ENCODE measurements around the gene ARHGDIA. TPM values are rescaled to one million over a fixed set of nuclear protein-coding genes. Genes with fewer than 3 reads are reported as not detected.

The ARHGDIA gene
- total RNA-seq, 1 experiment from 2014 or later = 667 TPM

DNA sequence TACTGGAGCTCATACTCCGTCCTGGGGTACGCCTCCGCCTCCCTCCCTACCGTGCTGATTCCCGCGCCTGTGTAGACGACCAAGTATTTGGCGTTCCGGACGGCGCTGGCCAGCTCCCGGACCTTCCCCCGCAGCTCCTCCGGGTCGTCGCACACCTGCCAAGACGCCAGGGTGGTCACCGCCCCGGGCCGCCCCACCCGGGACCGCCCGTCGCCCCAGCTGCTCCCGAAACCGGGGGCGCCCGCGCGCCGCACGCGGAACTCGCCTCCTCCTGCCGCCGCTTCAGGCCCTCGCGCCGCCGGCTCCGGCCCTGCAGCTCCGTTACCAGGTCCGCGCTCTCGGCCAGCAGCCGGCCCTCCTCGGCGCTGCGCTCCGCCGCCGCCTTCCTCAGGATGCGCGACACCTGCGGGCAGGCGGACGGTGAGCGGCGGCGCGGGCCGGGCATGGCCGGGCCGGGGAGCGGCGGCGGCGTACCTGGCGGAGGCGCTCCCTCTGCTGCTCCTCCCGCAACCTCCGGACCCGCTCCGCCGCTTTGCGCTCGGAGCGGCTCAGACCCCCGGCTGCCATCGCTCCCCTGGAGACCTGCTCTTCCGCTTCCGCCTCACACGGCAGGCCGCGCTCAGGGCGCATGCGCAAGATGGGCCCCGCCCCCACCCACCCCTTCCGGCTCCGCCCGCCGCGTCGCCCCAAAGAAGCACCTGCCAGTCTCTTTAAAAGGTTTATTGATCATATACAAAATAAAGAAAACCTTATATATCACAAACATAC lies 46.6 kb upstream of the ARHGDIA start, which contains the start of gene SIRT7:
Gene SIRT7, minus strand, starts transcription at position 612 of the 768 bp plus-strand sequence. Its CDS starts 45 bp downstream, at position 567.
- ChIA-PET CTCF (no interaction called here), POLR2A (ENCODE audit: low non-redundant PET) (interaction anchor here (0.5 kb wide), 1 partner anchor 63 kb away, joined by 4 read pairs; no protein-coding TSS in a partner anchor)
- intact Hi-C loops (cut with micrococcal nuclease; ENCODE audit: unreplicated experiment) = no loop called here
- TF ChIP-seq EZH2 (IDR thresholded peaks at IDR 0.05; ENCODE audit: borderline replicate concordance, low read depth, low read length, poor library complexity, severe bottlenecking) = no peak
- H3K27me3 ChIP-seq (replicated peaks; ENCODE audit: insufficient read depth, low read depth, low read length, poor library complexity) = no peaks in the 10 kb centered on the region
- H3K36me3 ChIP-seq (ENCODE audit: insufficient read depth, low read length, poor library complexity, severe bottlenecking) = peaks cover 46% of the 10 kb centered on the region
- DNase-seq (ENCODE audit: low spot score) = peak; percentile 86
- BruUV-seq (replicated peaks) = no TSS peak
- peak within 1 kb of the TSS; percentile 85 for H3K4me3 ChIP-seq (ENCODE audit: low read depth, low read length, poor library complexity, severe bottlenecking)
- H3K4me1 ChIP-seq (ENCODE audit: insufficient read depth, low read length, poor library complexity, severe bottlenecking) = peaks cover 7% of the 10 kb centered on the region
- H3K9me3 ChIP-seq (ENCODE audit: low read depth, low read length, poor library complexity, severe bottlenecking) = no peaks in the 10 kb centered on the region
- peak within 1 kb of the TSS; percentile 76 for H3K27ac ChIP-seq (ENCODE audit: low read depth, low read length, poor library complexity, severe bottlenecking)

DNA sequence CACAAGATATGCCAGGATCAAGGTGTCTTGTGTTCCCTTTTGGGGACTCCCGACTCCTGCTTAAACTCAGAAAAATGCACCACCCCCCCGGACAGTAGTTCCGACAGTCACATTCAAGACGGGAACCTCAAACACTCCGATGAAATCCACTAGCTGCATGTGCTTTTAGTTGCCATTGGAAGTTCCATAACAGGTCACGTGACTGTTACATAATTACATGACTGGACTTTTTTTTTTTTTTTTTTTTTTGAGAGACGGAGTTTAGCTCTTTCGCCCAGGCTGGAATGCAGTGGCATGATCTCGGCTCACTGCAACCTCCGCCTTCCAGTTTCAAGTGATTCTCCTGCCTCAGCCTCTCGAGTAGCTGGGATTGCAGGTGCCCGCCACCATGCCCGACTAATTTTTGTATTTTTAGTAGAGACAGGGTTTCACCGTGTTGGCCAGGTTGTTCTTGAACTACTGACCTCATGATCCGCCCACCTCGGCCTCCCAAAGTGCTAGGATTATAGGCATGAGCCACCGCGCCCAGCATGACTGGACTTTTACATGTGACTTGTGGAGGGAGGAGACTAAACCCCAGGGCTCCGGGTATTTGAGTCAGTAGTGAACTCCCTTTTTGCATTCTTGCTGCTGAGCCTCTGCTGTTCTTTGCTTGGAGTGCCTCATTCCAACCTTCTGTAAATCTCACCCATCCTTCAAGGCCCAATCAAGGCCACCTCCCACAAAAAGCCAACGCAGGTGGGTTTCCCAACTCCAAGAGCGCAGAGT lies 45.3 kb upstream of the ARHGDIA start:
- TF ChIP-seq, protein P1, sequence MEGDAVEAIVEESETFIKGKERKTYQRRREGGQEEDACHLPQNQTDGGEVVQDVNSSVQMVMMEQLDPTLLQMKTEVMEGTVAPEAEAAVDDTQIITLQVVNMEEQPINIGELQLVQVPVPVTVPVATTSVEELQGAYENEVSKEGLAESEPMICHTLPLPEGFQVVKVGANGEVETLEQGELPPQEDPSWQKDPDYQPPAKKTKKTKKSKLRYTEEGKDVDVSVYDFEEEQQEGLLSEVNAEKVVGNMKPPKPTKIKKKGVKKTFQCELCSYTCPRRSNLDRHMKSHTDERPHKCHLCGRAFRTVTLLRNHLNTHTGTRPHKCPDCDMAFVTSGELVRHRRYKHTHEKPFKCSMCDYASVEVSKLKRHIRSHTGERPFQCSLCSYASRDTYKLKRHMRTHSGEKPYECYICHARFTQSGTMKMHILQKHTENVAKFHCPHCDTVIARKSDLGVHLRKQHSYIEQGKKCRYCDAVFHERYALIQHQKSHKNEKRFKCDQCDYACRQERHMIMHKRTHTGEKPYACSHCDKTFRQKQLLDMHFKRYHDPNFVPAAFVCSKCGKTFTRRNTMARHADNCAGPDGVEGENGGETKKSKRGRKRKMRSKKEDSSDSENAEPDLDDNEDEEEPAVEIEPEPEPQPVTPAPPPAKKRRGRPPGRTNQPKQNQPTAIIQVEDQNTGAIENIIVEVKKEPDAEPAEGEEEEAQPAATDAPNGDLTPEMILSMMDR (conservative IDR thresholded peaks at IDR 0.05; ENCODE audit: low read depth, low read length) = no peak
- TF ChIP-seq EZH2 (IDR thresholded peaks at IDR 0.05; ENCODE audit: borderline replicate concordance, low read depth, low read length, poor library complexity, severe bottlenecking) = no peak
- Histone ChIP-seq H3K4me1 (ENCODE audit: insufficient read depth, low read length, poor library complexity, severe bottlenecking) (peaks cover 7% of the 10 kb centered on the region), H3K9me3 (ENCODE audit: low read depth, low read length, poor library complexity, severe bottlenecking) (no peaks in the 10 kb centered on the region), H3K36me3 (ENCODE audit: insufficient read depth, low read length, poor library complexity, severe bottlenecking) (peaks cover 39% of the 10 kb centered on the region), H3K27ac (ENCODE audit: low read depth, low read length, poor library complexity, severe bottlenecking) (peak overlapping the region; percentile 76), H3K27me3 (replicated peaks; ENCODE audit: insufficient read depth, low read depth, low read length, poor library complexity) (no peaks in the 10 kb centered on the region), H3K4me3 (ENCODE audit: low read depth, low read length, poor library complexity, severe bottlenecking) (peak overlapping the region; percentile 85)
- POLR2A ChIA-PET (ENCODE audit: low non-redundant PET) = no interaction called here
- intact Hi-C loops (cut with micrococcal nuclease; ENCODE audit: unreplicated experiment) = no loop called here
- CTCF ChIA-PET = no interaction called here
- peak; percentile 37 for DNase-seq (ENCODE audit: low spot score)
- BruUV-seq (replicated peaks) = no TSS peak

DNA sequence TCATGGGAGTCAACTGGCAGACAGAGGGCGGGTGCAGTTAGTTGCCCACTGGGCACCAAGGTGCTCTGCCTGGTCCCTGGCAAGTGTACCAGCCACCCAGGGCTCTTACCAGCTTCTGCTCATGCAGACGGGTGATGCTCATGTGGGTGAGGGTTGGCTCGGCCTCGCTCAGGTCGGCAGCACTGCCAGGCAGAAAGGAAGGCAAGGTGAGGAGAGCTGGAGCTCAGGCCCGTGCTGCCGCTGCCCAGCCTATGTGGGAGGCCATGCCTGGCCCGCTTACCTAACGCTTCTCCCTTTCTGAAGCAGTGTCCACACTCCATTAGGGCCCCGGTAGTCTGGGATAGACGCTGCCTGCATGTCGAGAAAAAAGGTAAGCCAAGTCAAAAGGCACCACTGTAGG lies 44.2 kb upstream of the ARHGDIA start:
- POLR2A ChIA-PET (ENCODE audit: low non-redundant PET) = no interaction called here
- peaks cover 30% of the 10 kb centered on the region for H3K36me3 ChIP-seq (ENCODE audit: insufficient read depth, low read length, poor library complexity, severe bottlenecking)

More for the DNA sequence above, 44.2 kb upstream of the ARHGDIA start:
- CTCF ChIA-PET = no interaction called here
- no TSS peak for BruUV-seq (replicated peaks)
- no peak for DNase-seq (ENCODE audit: low spot score)
- Histone ChIP-seq H3K27ac (ENCODE audit: low read depth, low read length, poor library complexity, severe bottlenecking) (no peak overlapping the region), H3K27me3 (replicated peaks; ENCODE audit: insufficient read depth, low read depth, low read length, poor library complexity) (no peaks in the 10 kb centered on the region), H3K4me3 (ENCODE audit: low read depth, low read length, poor library complexity, severe bottlenecking) (no peak overlapping the region), H3K4me1 (ENCODE audit: insufficient read depth, low read length, poor library complexity, severe bottlenecking) (peaks cover 7% of the 10 kb centered on the region), H3K9me3 (ENCODE audit: low read depth, low read length, poor library complexity, severe bottlenecking) (no peaks in the 10 kb centered on the region)
- TF ChIP-seq EZH2 (IDR thresholded peaks at IDR 0.05; ENCODE audit: borderline replicate concordance, low read depth, low read length, poor library complexity, severe bottlenecking) = no peak
- TF ChIP-seq, protein P1 (conservative IDR thresholded peaks at IDR 0.05; ENCODE audit: low read depth, low read length) = no peak
- intact Hi-C loops (cut with micrococcal nuclease; ENCODE audit: unreplicated experiment) = no loop called here

All from A673 (cell line).